SJSA1 (cell line): ENCODE data around the gene NELL1. TPM values are rescaled to one million over a fixed set of nuclear protein-coding genes. Genes with fewer than 3 reads are reported as not detected.

Source experiments
- DNase-seq, 2 experiments: peaks; one replicate each; pipeline ENCODE4 v3.0.0-alpha.2; 2015 to 2020; ENCODE audit warnings: low spot score in 2 of 2, low read depth in 1 of 2
- H3K27ac ChIP-seq: fragments of 250-450 bp; sonication (Bioruptor Pico); 2 replicates; pipeline ENCODE4 v1.5.1; 2020; ENCODE audit warnings: mild to moderate bottlenecking, moderate library complexity
- H3K27me3 ChIP-seq: fragments of 250-450 bp; sonication (Bioruptor Pico); replicated peaks from 2 replicates; pipeline ENCODE4 v1.5.1; 2020; ENCODE audit warnings: mild to moderate bottlenecking, moderate library complexity
- H3K36me3 ChIP-seq: fragments of 250-450 bp; sonication (Bioruptor Pico); 2 replicates; pipeline ENCODE4 v1.5.1; 2020; ENCODE audit warnings: mild to moderate bottlenecking
- H3K4me1 ChIP-seq: fragments of 250-450 bp; sonication (Bioruptor Pico); replicated peaks from 2 replicates; pipeline ENCODE4 v1.6.1; 2021; ENCODE audit warnings: mild to moderate bottlenecking
- H3K4me3 ChIP-seq: fragments of 250-450 bp; sonication (Bioruptor Pico); 2 replicates; pipeline ENCODE4 v1.5.1; 2020; ENCODE audit warnings: mild to moderate bottlenecking
- H3K9me3 ChIP-seq: fragments of 250-450 bp; sonication (Bioruptor Pico); replicated peaks from 2 replicates; pipeline ENCODE4 v1.5.1; 2020; ENCODE audit warnings: mild to moderate bottlenecking
- total RNA-seq: library from RNA; depleted of rRNA; stranded (reverse); fragments of >200 nt; shearing (Covaris generic); gene quantifications from 2 replicates; pipeline ENCODE4 v1.2.3, GENCODE V29; 2014; rRNA removed

NELL1 gene
- total RNA-seq = not detected in 2 replicates

GRCh38 chr11:20668844-20669819 is at the start of gene NELL1:
Gene NELL1, plus strand, starts transcription at chr11:20669586.
- no peak within 1 kb of the TSS for H3K27ac ChIP-seq

GRCh38 chr11:20620988-20621387 is 48.4 kb upstream of the NELL1 start:
- no peaks in the 10 kb centered on the region for H3K4me1 ChIP-seq
- H3K27me3 ChIP-seq = no peaks in the 10 kb centered on the region
- no peaks in the 10 kb centered on the region for H3K36me3 ChIP-seq
- no peaks in the 10 kb centered on the region for H3K9me3 ChIP-seq
- no peak overlapping the region for H3K4me3 ChIP-seq
- no peak for DNase-seq
- H3K27ac ChIP-seq = no peak overlapping the region

More at GRCh38 chr11:20668844-20669819, at the start of gene NELL1:
- H3K9me3 ChIP-seq = no peaks in the 10 kb centered on the region
- no peaks in the 10 kb centered on the region for H3K4me1 ChIP-seq
- no peak within 1 kb of the TSS for H3K4me3 ChIP-seq
- peaks cover 37% of the 10 kb centered on the region for H3K27me3 ChIP-seq
- no peaks in the 10 kb centered on the region for H3K36me3 ChIP-seq
- no peak for DNase-seq

GRCh38 chr11:20621679-20622078 is 47.7 kb upstream of the NELL1 start:
- Histone ChIP-seq H3K9me3 (no peaks in the 10 kb centered on the region), H3K36me3 (no peaks in the 10 kb centered on the region), H3K4me3 (no peak overlapping the region), H3K27me3 (no peaks in the 10 kb centered on the region), H3K27ac (no peak overlapping the region), H3K4me1 (no peaks in the 10 kb centered on the region)
- no peak for DNase-seq

GRCh38 chr11:20623252-20623651 is 46.1 kb upstream of the NELL1 start:
- Histone ChIP-seq H3K27ac (no peak overlapping the region), H3K9me3 (no peaks in the 10 kb centered on the region)

GRCh38 chr11:20626279-20626678 is 43.1 kb upstream of the NELL1 start:
- H3K27ac ChIP-seq = no peak overlapping the region
- no peaks in the 10 kb centered on the region for H3K9me3 ChIP-seq
- DNase-seq = no peak
- no peaks in the 10 kb centered on the region for H3K27me3 ChIP-seq
- H3K4me1 ChIP-seq = no peaks in the 10 kb centered on the region
- no peaks in the 10 kb centered on the region for H3K36me3 ChIP-seq
- H3K4me3 ChIP-seq = no peak overlapping the region

More at GRCh38 chr11:20623252-20623651, 46.1 kb upstream of the NELL1 start:
- H3K36me3 ChIP-seq = no peaks in the 10 kb centered on the region
- no peak overlapping the region for H3K4me3 ChIP-seq
- H3K4me1 ChIP-seq = no peaks in the 10 kb centered on the region
- no peak for DNase-seq
- H3K27me3 ChIP-seq = no peaks in the 10 kb centered on the region

- H3K4me3 ChIP-seq = no peak overlapping the region
- H3K27me3 ChIP-seq = no peaks in the 10 kb centered on the region
- no peaks in the 10 kb centered on the region for H3K9me3 ChIP-seq
- H3K4me1 ChIP-seq = no peaks in the 10 kb centered on the region
- no peak overlapping the region for H3K27ac ChIP-seq
- no peak for DNase-seq
- no peaks in the 10 kb centered on the region for H3K36me3 ChIP-seq
Observed at GRCh38 chr11:20627026-20627425, 42.4 kb upstream of the NELL1 start.

GRCh38 chr11:20627701-20628100 is 41.7 kb upstream of the NELL1 start:
- no peak for DNase-seq
- H3K27ac ChIP-seq = no peak overlapping the region
- no peaks in the 10 kb centered on the region for H3K4me1 ChIP-seq
- H3K27me3 ChIP-seq = no peaks in the 10 kb centered on the region
- H3K36me3 ChIP-seq = no peaks in the 10 kb centered on the region
- no peaks in the 10 kb centered on the region for H3K9me3 ChIP-seq
- H3K4me3 ChIP-seq = no peak overlapping the region

- Histone ChIP-seq H3K27me3 (no peaks in the 10 kb centered on the region), H3K27ac (no peak overlapping the region), H3K36me3 (no peaks in the 10 kb centered on the region), H3K9me3 (no peaks in the 10 kb centered on the region), H3K4me1 (no peaks in the 10 kb centered on the region), H3K4me3 (no peak overlapping the region)
- no peak for DNase-seq
Observed at GRCh38 chr11:20631519-20632168, 37.7 kb upstream of the NELL1 start.

- Histone ChIP-seq H3K27me3 (no peaks in the 10 kb centered on the region), H3K27ac (no peak overlapping the region), H3K4me3 (no peak overlapping the region), H3K9me3 (no peaks in the 10 kb centered on the region), H3K4me1 (no peaks in the 10 kb centered on the region), H3K36me3 (no peaks in the 10 kb centered on the region)
- DNase-seq = no peak
Observed at GRCh38 chr11:20632169-20632532, 37.2 kb upstream of the NELL1 start.

- no peaks in the 10 kb centered on the region for H3K4me1 ChIP-seq
- 0 out of 2 replicates have a peak, but pooled peaks cover 3% of the 10 kb centered on the region for H3K27me3 ChIP-seq
- H3K36me3 ChIP-seq = no peaks in the 10 kb centered on the region
- no peak for DNase-seq
- H3K27ac ChIP-seq = no peak overlapping the region
- H3K9me3 ChIP-seq = no peaks in the 10 kb centered on the region
- H3K4me3 ChIP-seq = no peak overlapping the region
Observed at GRCh38 chr11:20634044-20634443, 35.3 kb upstream of the NELL1 start.

- no peak for DNase-seq
Observed at GRCh38 chr11:20634781-20635180, 34.6 kb upstream of the NELL1 start.

GRCh38 chr11:20638074-20638473 is 31.3 kb upstream of the NELL1 start:
- Histone ChIP-seq H3K36me3 (no peaks in the 10 kb centered on the region), H3K4me1 (no peaks in the 10 kb centered on the region), H3K4me3 (no peak overlapping the region), H3K9me3 (no peaks in the 10 kb centered on the region), H3K27ac (no peak overlapping the region), H3K27me3 (0 out of 2 replicates have a peak, but pooled peaks cover 5% of the 10 kb centered on the region)
- DNase-seq = no peak

More at GRCh38 chr11:20634781-20635180, 34.6 kb upstream of the NELL1 start:
- no peaks in the 10 kb centered on the region for H3K9me3 ChIP-seq
- 0 out of 2 replicates have a peak, but pooled peaks cover 3% of the 10 kb centered on the region for H3K27me3 ChIP-seq
- no peaks in the 10 kb centered on the region for H3K4me1 ChIP-seq
- H3K27ac ChIP-seq = no peak overlapping the region
- no peaks in the 10 kb centered on the region for H3K36me3 ChIP-seq
- no peak overlapping the region for H3K4me3 ChIP-seq

- Histone ChIP-seq H3K4me1 (no peaks in the 10 kb centered on the region), H3K27ac (no peak overlapping the region), H3K9me3 (no peaks in the 10 kb centered on the region), H3K27me3 (0 out of 2 replicates have a peak, but pooled peaks cover 5% of the 10 kb centered on the region), H3K36me3 (no peaks in the 10 kb centered on the region), H3K4me3 (no peak overlapping the region)
- DNase-seq = no peak
Observed at GRCh38 chr11:20639688-20640087, 29.7 kb upstream of the NELL1 start.

- no peak for DNase-seq
- no peak overlapping the region for H3K27ac ChIP-seq
- H3K4me1 ChIP-seq = no peaks in the 10 kb centered on the region
Observed at GRCh38 chr11:20640401-20640800, 29.0 kb upstream of the NELL1 start.

More at GRCh38 chr11:20640401-20640800, 29.0 kb upstream of the NELL1 start:
- Histone ChIP-seq H3K9me3 (no peaks in the 10 kb centered on the region), H3K27me3 (0 out of 2 replicates have a peak, but pooled peaks cover 5% of the 10 kb centered on the region), H3K4me3 (no peak overlapping the region), H3K36me3 (no peaks in the 10 kb centered on the region)
